ENCODE measurements around the gene CSNK1E.

The CSNK1E gene

DNA sequence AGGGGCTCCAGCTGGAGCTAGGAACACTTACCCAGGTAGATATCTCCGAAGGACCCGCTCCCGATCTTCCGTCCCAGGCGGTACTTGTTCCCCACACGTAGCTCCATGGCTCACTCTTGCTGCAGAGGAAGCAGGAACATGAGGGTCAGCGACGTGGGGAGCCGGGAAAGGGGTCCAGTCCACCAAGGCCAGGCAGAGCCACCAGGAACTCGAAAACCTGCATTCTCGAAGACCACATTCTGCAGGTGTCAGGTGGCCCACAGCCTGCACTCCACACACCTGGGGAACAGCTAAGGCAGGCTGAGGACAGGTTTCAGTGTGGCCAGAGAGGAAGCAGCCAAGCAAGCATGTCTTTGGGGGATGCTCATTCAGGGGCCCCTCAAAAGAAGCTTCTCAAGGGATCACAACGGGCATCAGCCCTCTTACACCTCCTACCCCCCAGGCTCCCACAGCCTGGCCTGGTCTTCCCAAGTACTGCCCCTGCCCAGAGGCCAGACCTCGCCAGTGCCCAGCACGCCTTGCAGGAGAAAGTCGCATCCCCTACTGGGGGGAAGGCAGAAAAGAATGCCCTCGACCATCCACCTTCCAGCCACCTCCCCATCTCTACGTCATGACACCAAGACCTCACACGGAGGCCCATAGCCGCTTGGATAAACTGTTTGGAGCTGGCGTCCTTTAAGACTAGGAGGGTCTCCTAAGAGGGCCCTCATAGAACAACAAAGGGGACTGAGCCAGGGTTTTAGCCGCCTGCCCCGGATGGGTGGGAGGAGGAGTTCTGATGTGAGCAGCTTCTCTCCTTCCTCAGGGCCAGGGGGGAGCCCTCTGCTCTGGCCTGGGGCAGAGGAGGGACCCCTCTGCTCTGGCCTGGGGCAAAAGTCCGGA, 2.9 kb downstream of the CSNK1E start:
- Histone ChIP-seq H3K27ac (peak overlapping the region; percentile 97 to 99), H3K4me3 (peak overlapping the region; percentile 96)
- TF ChIP-seq, protein P1, sequence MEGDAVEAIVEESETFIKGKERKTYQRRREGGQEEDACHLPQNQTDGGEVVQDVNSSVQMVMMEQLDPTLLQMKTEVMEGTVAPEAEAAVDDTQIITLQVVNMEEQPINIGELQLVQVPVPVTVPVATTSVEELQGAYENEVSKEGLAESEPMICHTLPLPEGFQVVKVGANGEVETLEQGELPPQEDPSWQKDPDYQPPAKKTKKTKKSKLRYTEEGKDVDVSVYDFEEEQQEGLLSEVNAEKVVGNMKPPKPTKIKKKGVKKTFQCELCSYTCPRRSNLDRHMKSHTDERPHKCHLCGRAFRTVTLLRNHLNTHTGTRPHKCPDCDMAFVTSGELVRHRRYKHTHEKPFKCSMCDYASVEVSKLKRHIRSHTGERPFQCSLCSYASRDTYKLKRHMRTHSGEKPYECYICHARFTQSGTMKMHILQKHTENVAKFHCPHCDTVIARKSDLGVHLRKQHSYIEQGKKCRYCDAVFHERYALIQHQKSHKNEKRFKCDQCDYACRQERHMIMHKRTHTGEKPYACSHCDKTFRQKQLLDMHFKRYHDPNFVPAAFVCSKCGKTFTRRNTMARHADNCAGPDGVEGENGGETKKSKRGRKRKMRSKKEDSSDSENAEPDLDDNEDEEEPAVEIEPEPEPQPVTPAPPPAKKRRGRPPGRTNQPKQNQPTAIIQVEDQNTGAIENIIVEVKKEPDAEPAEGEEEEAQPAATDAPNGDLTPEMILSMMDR (IDR thresholded peaks at IDR 0.05): no peak
- no peak for DNase-seq (ENCODE audit: low spot score)

DNA sequence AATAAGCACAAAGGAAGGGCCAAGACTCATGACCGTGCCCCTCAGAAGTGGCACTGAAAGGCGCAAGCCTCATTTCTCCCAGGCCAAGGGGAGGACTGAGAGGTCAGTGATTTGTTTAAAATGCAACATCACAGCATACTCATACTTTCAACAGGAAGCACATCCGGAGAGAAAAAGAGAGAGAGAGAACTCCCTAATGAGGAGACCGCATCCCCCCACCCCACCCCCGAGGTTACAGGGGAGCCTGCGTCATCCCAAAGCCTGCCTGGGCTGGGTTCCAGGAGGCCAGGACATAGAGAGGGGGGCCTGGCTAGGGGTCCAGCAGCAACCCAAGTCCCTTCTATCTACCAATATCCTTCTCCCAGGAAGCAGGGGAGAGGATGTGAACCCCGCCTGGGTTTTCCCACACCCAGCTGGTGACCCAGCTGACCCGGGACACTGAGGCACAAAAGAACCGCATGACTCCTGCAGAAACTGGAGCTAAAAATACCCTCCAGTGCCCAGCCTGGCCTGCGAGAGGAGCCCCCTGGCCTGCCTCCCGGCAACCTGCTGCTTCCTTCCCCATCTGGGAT, 3.8 kb downstream of the CSNK1E start:
- Histone ChIP-seq H3K27ac (peak overlapping the region; percentile 97 to 99), H3K4me3 (peak overlapping the region; percentile 96)
- TF ChIP-seq, protein P1 (IDR thresholded peaks at IDR 0.05): no peak
- DNase-seq (ENCODE audit: low spot score): peak; percentile 89

DNA sequence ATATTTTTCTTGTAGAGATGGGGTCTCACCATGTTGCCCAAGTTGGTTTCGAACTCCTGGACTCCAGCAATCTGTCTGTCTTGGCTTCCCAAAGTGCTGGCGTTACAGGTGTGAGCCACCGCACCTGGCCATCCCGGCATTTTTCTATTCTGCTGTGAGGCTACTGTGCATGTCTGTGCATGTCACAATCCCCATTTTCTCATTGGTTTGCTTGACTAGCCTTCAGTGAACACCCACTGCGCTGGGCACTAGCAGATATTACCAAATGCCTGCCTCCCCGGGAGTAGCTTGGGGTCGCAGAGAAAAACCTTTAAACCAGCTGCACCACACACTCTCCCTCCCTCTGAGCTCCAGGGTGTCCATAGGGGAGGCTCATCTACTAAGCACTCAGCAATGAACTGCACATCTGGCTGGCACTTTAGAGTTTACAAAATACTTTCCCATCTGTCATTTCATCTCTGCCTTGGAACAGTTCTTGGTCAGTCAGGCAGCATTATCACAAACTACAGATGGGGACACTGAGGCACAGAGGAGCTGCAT, 4.9 kb downstream of the CSNK1E start:
- H3K27ac ChIP-seq: peak overlapping the region; percentile 97 to 99
- peak overlapping the region; percentile 96 for H3K4me3 ChIP-seq
- DNase-seq (ENCODE audit: low spot score): no peak
- TF ChIP-seq, protein P1 (IDR thresholded peaks at IDR 0.05): no peak

DNA sequence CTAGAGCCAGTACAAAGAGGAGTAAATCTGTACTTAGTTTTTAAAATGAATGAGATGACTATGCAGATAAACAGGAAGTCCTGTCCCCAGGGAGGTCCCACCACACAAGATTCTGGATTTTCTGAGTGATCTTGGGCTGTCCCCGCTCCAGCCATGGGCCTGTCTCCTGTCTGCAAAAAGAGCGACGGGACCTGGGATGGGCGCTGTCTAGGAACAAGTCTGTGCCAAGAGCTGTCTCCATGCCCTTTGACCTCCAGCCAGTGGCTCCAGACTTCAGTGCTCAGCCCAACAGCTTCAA, 6.0 kb downstream of the CSNK1E start:
- no peak for DNase-seq (ENCODE audit: low spot score)
- TF ChIP-seq, protein P1 (IDR thresholded peaks at IDR 0.05): no peak
- H3K27ac ChIP-seq: peak overlapping the region; percentile 76 to 89
- no peak overlapping the region for H3K4me3 ChIP-seq

DNA sequence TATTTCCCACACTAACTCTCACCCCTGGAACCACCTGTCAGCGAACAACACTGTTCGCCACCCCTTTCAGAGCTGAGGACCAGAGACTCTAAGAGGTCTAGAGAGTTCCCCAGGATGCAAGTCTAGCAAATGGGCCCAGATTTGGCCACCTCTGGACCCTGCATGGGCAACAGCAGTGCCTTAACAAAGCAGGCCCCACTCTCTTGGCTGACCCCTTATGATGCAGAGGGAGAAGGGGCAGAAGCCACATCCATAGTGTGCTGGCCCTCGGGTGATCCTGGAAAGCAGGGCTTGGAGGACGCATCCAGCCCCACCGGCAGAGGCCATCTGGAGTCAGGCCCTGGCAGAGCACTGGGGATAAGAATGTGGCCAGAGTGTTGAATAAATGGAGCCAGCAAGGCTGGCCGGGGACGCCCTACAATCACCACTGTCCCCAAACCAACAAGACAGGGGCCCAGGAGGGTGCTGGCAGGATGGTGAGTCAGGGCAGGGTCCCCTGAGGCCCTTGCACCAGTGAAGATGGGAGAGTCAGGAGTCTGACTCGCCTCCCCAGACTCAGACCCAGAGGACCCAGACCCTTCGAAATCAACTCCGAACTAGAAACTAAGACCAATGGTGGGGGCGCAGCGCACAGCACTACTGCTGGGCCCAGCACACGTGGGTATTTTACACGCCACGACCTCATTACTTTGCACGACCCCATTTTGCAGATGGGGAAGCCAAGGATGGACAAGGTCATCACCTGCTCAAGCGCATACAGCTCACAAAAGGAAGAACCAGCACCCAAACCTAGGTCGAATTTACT, 6.5 kb downstream of the CSNK1E start:
- TF ChIP-seq, protein P1 (IDR thresholded peaks at IDR 0.05): no peak
- DNase-seq (ENCODE audit: low spot score): no peak
- Histone ChIP-seq H3K27ac (peak overlapping the region; percentile 76 to 89), H3K4me3 (peak overlapping the region; percentile 39)

DNA sequence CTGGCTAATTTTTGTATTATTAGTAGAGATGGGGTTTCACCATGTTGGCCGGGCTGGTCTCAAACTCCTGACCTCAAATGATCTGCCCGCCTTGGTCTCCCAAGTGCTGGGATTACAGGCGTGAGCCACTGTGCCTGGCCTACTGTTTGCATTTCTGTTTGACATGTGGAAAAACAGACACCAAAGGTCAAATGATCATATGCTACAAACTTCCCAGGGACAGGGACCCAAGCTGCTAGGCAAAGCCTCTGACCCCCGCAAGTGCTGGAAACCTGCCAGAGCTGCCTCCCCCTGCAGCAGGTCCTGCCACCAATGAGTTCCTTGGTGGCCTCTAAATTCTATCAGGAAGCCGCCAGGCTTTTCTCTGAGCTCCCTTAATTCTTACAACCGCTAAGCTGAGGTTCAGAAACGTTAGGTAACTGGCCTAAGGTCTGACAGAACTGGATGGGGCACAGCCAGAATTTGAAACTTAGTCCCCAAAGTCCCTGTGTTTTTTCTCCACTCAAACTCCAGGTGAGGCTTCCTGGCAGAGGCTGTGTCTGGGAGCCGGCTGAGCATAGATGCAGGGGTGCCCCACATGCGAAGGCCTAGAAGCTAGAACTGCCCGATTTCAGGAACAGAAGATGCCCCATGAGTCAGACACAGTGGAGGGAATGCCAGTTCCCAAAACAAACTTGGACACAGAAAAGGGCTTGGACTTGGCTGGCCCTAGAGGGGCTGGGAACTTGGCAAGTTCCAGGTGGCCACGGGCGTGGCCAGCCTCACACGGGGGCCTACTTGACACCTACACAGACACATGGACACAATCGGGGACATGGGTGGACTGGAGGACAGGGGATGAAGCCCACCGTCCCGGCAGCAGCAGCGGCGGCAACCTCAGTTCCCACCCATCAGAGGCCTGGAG, 7.4 kb downstream of the CSNK1E start:
- peak overlapping the region; percentile 39 for H3K4me3 ChIP-seq
- peak overlapping the region; percentile 76 to 89 for H3K27ac ChIP-seq
- TF ChIP-seq, protein P1 (IDR thresholded peaks at IDR 0.05): no peak
- peak; percentile 83 for DNase-seq (ENCODE audit: low spot score)
